ENCODE measurements around the gene KATNB1.

Gene KATNB1

GRCh38 chr16:57798267-57798810 is 62.8 kb downstream of the KATNB1 start:
- H3K27ac ChIP-seq, result peak overlapping the region; percentile 43; the same call in 1 of the 2 replicates
- TF ChIP-seq CTCF (conservative IDR thresholded peaks at IDR 0.05) (no peak), ZFX (IDR thresholded peaks at IDR 0.05) (no peak)

GRCh38 chr16:57798953-57799599 is 63.5 kb downstream of the KATNB1 start:
- H3K27ac ChIP-seq, result no peak overlapping the region
- TF ChIP-seq ZFX (IDR thresholded peaks at IDR 0.05) (no peak), CTCF (conservative IDR thresholded peaks at IDR 0.05) (no peak)

GRCh38 chr16:57799600-57800199 is 64.1 kb downstream of the KATNB1 start:
- H3K27ac ChIP-seq, result no peak overlapping the region
- no peak for TF ChIP-seq CTCF (conservative IDR thresholded peaks at IDR 0.05)
- TF ChIP-seq ZFX (IDR thresholded peaks at IDR 0.05), result no peak

- TF ChIP-seq ZFX (IDR thresholded peaks at IDR 0.05), result no peak
- no peak for TF ChIP-seq CTCF (conservative IDR thresholded peaks at IDR 0.05)
- no peak overlapping the region for H3K27ac ChIP-seq
These were observed 64.9 kb downstream of the KATNB1 start for GRCh38 chr16:57800200-57801097.

GRCh38 chr16:57801098-57801808 is 65.7 kb downstream of the KATNB1 start:
- no peak for TF ChIP-seq ZFX (IDR thresholded peaks at IDR 0.05)
- no peak for TF ChIP-seq CTCF (conservative IDR thresholded peaks at IDR 0.05)
- H3K27ac ChIP-seq, result no peak overlapping the region

GRCh38 chr16:57801809-57802340 is 66.3 kb downstream of the KATNB1 start:
- H3K27ac ChIP-seq, result no peak overlapping the region

More at GRCh38 chr16:57801809-57802340, 66.3 kb downstream of the KATNB1 start:
- TF ChIP-seq CTCF (conservative IDR thresholded peaks at IDR 0.05), result no peak
- TF ChIP-seq ZFX (IDR thresholded peaks at IDR 0.05), result no peak
